OCI-LY3 (cell line): ENCODE data around the gene PRKAA2.

Experiments
- H2AFZ ChIP-seq: fragments of 200-600, 300-600 bp; shearing (Covaris generic); 2 replicates; pipeline ENCODE4 v1.6.0; 2014; ENCODE audit warnings: antibody characterized with exemption, low read depth, low read length
- H3K27ac ChIP-seq: fragments of 200-600, 300-600 bp; sonication (generic); 2 replicates; pipeline ENCODE4 v1.5.1; 2014; ENCODE audit warnings: mild to moderate bottlenecking, low read length, moderate library complexity, mixed read lengths
- H3K27me3 ChIP-seq: fragments of 200-600, 300-600 bp; sonication (generic); 2 replicates; pipeline ENCODE4 v1.6.1; 2014; ENCODE audit warnings: low read depth, low read length, mixed read lengths
- H3K36me3 ChIP-seq: fragments of 200-600, 300-600 bp; sonication (generic); replicated peaks from 2 replicates; pipeline ENCODE3; 2014; ENCODE audit warnings: low read depth, low read length, mixed read lengths
- H3K4me1 ChIP-seq: fragments of 300-600, 200-600 bp; sonication (generic); 2 replicates; pipeline ENCODE4 v1.6.1; 2014; ENCODE audit warnings: low read length, mixed read lengths
- H3K4me2 ChIP-seq: fragments of 200-600, 300-600 bp; sonication (generic); 2 replicates; pipeline ENCODE4 v1.6.1; 2014; ENCODE audit warnings: low read length, mixed read lengths
- H3K4me3 ChIP-seq: fragments of 300-600, 200-600 bp; sonication (generic); 2 replicates; pipeline ENCODE4 v1.5.1; 2014; ENCODE audit warnings: antibody characterized with exemption, mild to moderate bottlenecking, low read length, moderate library complexity
- H3K79me2 ChIP-seq: fragments of 300-600, 200-600 bp; shearing (Covaris generic); 2 replicates; pipeline ENCODE4 v1.6.1; 2014; ENCODE audit warnings: mild to moderate bottlenecking, low read length, mixed read lengths
- H3K9ac ChIP-seq: fragments of 300-600, 200-600 bp; shearing (Covaris generic); 2 replicates; pipeline ENCODE4 v1.6.0; 2014; ENCODE audit warnings: mild to moderate bottlenecking, low read length, moderate library complexity
- H3K9me3 ChIP-seq: fragments of 200-600, 300-600 bp; shearing (Covaris generic); 2 replicates; pipeline ENCODE4 v1.6.1; 2014; ENCODE audit warnings: low read length, mixed read lengths; ENCODE audit not compliant: insufficient read depth
- H4K20me1 ChIP-seq: fragments of 200-600, 300-600 bp; sonication (generic); 2 replicates; pipeline ENCODE4 v1.6.1; 2016; ENCODE audit warnings: low read length, mixed read lengths; ENCODE audit not compliant: insufficient read depth
- EZH2phosphoT487 ChIP-seq: fragments of 200-600 bp; shearing (Covaris generic); IDR thresholded peaks from 2 replicates; pipeline ENCODE4 v1.6.1; 2018; ENCODE audit warnings: antibody characterized with exemption, mixed run types, low read depth
- TF ChIP-seq, protein P1 (sequence below): fragments of 200-600, 300-600 bp; sonication (generic); IDR thresholded peaks from 2 replicates; pipeline ENCODE4 v1.5.1; 2014; ENCODE audit warnings: antibody characterized with exemption, low read length, low read depth

Gene PRKAA2

DNA sequence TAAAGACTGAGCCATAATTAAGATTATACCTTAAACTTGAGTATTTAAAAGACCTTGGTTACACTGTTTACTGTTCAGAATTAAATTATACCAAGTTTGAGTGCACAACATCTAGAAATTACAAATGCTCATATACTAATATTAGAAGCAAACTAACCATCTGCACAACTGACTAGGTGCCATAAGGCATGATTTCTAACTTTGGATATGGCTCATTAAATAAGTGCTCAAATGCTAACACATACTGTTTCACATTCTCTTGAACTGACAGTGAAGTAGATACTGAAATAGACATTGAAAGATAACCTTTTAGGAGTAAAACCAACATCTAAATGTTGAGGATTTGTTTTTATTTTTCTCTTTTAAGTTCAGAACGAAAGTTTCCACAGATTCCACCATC is 74.1 kb downstream of the PRKAA2 start:
- Histone ChIP-seq H2AFZ (no peak overlapping the region), H3K79me2 (no peaks in the 10 kb centered on the region), H3K9me3 (no peaks in the 10 kb centered on the region), H3K9ac (no peak overlapping the region), H4K20me1 (no peaks in the 10 kb centered on the region), H3K4me3 (no peak overlapping the region), H3K27me3 (no peaks in the 10 kb centered on the region), H3K27ac (no peak overlapping the region), H3K4me1 (no peaks in the 10 kb centered on the region), H3K4me2 (no peak overlapping the region), H3K36me3 (no peaks in the 10 kb centered on the region)
- TF ChIP-seq, protein P1, sequence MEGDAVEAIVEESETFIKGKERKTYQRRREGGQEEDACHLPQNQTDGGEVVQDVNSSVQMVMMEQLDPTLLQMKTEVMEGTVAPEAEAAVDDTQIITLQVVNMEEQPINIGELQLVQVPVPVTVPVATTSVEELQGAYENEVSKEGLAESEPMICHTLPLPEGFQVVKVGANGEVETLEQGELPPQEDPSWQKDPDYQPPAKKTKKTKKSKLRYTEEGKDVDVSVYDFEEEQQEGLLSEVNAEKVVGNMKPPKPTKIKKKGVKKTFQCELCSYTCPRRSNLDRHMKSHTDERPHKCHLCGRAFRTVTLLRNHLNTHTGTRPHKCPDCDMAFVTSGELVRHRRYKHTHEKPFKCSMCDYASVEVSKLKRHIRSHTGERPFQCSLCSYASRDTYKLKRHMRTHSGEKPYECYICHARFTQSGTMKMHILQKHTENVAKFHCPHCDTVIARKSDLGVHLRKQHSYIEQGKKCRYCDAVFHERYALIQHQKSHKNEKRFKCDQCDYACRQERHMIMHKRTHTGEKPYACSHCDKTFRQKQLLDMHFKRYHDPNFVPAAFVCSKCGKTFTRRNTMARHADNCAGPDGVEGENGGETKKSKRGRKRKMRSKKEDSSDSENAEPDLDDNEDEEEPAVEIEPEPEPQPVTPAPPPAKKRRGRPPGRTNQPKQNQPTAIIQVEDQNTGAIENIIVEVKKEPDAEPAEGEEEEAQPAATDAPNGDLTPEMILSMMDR: no peak
- no peak for TF ChIP-seq EZH2phosphoT487

DNA sequence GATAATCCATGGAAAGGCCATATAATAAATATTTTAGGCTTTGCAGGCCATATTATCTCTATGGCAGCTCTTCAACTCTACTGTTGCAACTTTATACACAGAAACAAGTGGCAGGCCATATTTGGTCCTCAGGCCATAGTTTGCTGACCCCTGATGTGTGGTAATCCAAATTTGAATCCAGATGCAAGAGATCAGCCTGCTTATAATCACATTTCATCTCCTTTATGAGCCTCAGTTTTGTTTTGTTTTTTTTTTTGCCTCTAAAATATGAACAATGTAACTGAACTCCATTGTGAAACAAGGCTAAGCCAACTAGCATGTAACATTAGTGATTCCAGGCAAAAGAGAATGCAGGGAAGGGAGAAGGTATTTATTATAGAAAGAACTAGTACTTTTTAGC is 81.6 kb downstream of the PRKAA2 start:
- no peaks in the 10 kb centered on the region for H3K79me2 ChIP-seq
- H3K27ac ChIP-seq: no peak overlapping the region
- H4K20me1 ChIP-seq: no peaks in the 10 kb centered on the region
- no peak for TF ChIP-seq EZH2phosphoT487
- TF ChIP-seq, protein P1: no peak
- H3K4me2 ChIP-seq: no peak overlapping the region
- H3K4me1 ChIP-seq: no peaks in the 10 kb centered on the region
- H3K9me3 ChIP-seq: no peaks in the 10 kb centered on the region
- H2AFZ ChIP-seq: no peak overlapping the region
- H3K36me3 ChIP-seq: no peaks in the 10 kb centered on the region
- no peak overlapping the region for H3K4me3 ChIP-seq
- H3K9ac ChIP-seq: no peak overlapping the region
- no peaks in the 10 kb centered on the region for H3K27me3 ChIP-seq

DNA sequence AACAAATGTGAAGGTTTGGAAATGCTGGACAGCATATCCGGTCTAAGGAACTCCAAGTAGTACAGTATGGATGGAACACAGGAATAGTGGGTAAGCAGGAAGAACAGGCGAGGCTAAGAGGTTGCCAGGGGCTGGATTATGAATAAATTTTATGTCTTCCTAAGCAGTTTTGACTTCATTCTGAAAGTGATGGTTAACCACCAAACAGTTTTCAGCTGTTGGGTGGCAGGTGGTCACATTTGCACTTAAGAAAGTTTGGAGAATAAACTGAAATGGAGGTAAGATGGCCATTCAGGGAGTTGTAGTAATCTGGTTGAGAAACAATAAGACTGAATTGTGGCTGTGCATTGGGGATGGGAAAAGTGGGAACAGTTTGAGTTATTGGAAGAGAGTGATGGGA is 83.8 kb downstream of the PRKAA2 start:
- Histone ChIP-seq H3K4me2 (no peak overlapping the region), H3K79me2 (no peaks in the 10 kb centered on the region), H3K9ac (no peak overlapping the region), H2AFZ (no peak overlapping the region), H3K4me1 (no peaks in the 10 kb centered on the region), H3K27me3 (no peaks in the 10 kb centered on the region), H3K9me3 (no peaks in the 10 kb centered on the region), H3K4me3 (no peak overlapping the region), H4K20me1 (no peaks in the 10 kb centered on the region), H3K27ac (no peak overlapping the region), H3K36me3 (no peaks in the 10 kb centered on the region)
- TF ChIP-seq, protein P1: no peak
- no peak for TF ChIP-seq EZH2phosphoT487

GRCh38 chr1:56745231-56745630 is 100.1 kb downstream of the PRKAA2 start:
- Histone ChIP-seq H3K79me2 (no peaks in the 10 kb centered on the region), H4K20me1 (no peaks in the 10 kb centered on the region), H3K36me3 (no peaks in the 10 kb centered on the region), H3K27ac (no peak overlapping the region), H3K9me3 (no peaks in the 10 kb centered on the region), H3K9ac (no peak overlapping the region), H3K27me3 (no peaks in the 10 kb centered on the region), H3K4me2 (no peak overlapping the region), H2AFZ (no peak overlapping the region), H3K4me1 (no peaks in the 10 kb centered on the region), H3K4me3 (no peak overlapping the region)
- TF ChIP-seq EZH2phosphoT487: no peak
- TF ChIP-seq, protein P1: no peak
